ENCODE results near the gene SPATA46. TPM values are rescaled to one million over a fixed set of nuclear protein-coding genes. Genes with fewer than 3 reads are reported as not detected.
"Not testable (repeated sequence)": the region's sequence is repeated elsewhere in the genome, so short reads cannot be mapped to it uniquely, and the experiment has no call there.

The SPATA46 gene
- total RNA-seq, 1 experiment from 2014 or later, result not detected

DNA sequence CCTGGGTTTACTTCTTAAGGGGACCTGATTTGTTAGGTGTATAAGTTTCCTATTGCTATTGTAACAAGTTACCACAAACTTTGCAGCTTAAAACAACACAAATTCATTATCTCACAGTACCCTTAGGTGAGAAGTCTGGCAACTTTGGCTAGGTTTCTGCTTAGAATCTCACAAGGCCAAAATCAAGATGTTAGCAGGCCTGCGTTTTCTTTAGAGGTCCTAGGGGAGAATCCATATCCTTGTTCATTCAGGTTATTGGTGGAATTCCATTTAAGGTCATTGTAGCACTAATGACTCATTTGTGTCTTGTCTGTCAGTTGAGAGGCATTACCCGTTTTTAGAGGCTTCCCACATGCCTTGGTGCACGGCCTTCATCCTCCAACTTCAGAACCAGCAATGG lies 43.5 kb upstream of the SPATA46 start:
- ChIA-PET CTCF (interaction anchor here (1.3 kb wide), 1 partner anchor 364 kb away, joined by 3 read pairs; no protein-coding TSS in a partner anchor), POLR2A (no interaction called here), RAD21 (ENCODE audit: low non-redundant PET in 1 of 2, low total read pairs in 2 of 2, uncharacterized antibody in 2 of 2, unreplicated experiment in 2 of 2) (no interaction called here)
- Histone ChIP-seq H3K9me3 (ENCODE audit: control insufficient read depth in 1 of 2, insufficient read depth in 1 of 2, low read depth in 1 of 2, low read length in 2 of 2) (no peaks in the 10 kb centered on the region), H3K27me3 (ENCODE audit: insufficient read depth, low read length) (no peaks in the 10 kb centered on the region), H3K9ac (ENCODE audit: low read length) (no peak overlapping the region), H3K79me2 (ENCODE audit: insufficient read depth, low read length) (no peaks in the 10 kb centered on the region), H3K4me1 (ENCODE audit: control insufficient read depth in 1 of 2, insufficient read depth in 2 of 2, low read length in 2 of 2) (peaks cover 28 to 36% of the 10 kb centered on the region in 2 experiments; a peak in 3 of 4 replicates), H2AFZ (ENCODE audit: low read depth, low read length, poor library complexity, severe bottlenecking) (peak overlapping the region; percentile 72), H3K9me2 (ENCODE audit: insufficient read depth) (no peaks in the 10 kb centered on the region), H3K36me3 (ENCODE audit: control insufficient read depth in 1 of 2, insufficient read depth in 2 of 2, low read length in 2 of 2) (no peaks in the 10 kb centered on the region), H3K27ac (ENCODE audit: low read depth, low read length) (no peak overlapping the region; the same call in 1 of the 2 replicates), H3K4me3 (replicated peaks in 1 of 2; ENCODE audit: low read depth in 1 of 2, low read length in 2 of 2) (0 out of 4 replicates have a peak overlapping the region, but pooled peaks of 1 of the 2 experiments have one; percentile 8), H3K4me2 (ENCODE audit: low read length) (peak overlapping the region; percentile 51), H4K20me1 (ENCODE audit: insufficient read depth) (no peaks in the 10 kb centered on the region)
- intact Hi-C loops (cut with micrococcal nuclease), result no loop called here
- DNase-seq (ENCODE audit: low read depth, low spot score) (no peak), ATAC-seq (peak; percentile 41)
- TF ChIP-seq SP1 (IDR thresholded peaks at IDR 0.05; ENCODE audit: low read depth) (0 out of 2 replicates have a peak, but pooled peaks have one; percentile 4), SRF (IDR thresholded peaks at IDR 0.05; ENCODE audit: low read depth) (0 out of 2 replicates have a peak, but pooled peaks have one; percentile 62), POLR2A (IDR thresholded peaks at IDR 0.05; ENCODE audit: borderline replicate concordance, extremely low read depth, insufficient read depth, insufficient read length) (no peak), CEBPB (IDR thresholded peaks at IDR 0.05; ENCODE audit: low read depth) (no peak)
- BruUV-seq (replicated peaks), result TSS peak; percentile 50

DNA sequence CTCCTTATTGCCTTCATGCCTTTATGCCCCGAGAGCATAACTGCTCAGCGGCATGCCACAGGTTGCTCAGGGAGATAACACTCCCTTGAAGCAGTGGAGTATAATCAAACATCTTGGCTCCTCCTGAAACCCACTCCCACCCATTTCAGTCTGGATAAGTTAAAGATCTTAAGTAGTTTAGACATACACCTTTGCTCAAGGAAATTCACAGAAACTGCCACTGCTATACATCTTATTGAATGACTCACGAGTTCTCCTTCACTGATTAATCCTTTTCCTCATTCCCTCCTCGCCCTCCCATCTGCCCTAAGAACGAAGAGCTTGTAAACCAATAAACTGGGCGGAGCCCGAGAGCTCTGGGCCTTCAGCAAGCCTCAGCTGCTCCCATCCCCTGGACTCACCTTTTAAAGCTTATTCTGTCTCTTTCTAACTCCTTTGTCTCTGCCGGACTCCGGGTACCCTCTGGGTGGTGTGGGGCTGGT lies 42.8 kb upstream of the SPATA46 start:
- H3K36me3 ChIP-seq (ENCODE audit: control insufficient read depth in 1 of 2, insufficient read depth in 2 of 2, low read length in 2 of 2); H4K20me1 ChIP-seq (ENCODE audit: insufficient read depth); H3K9me3 ChIP-seq (ENCODE audit: control insufficient read depth in 1 of 2, insufficient read depth in 1 of 2, low read depth in 1 of 2, low read length in 2 of 2); POLR2A ChIA-PET; H3K9me2 ChIP-seq (ENCODE audit: insufficient read depth); intact Hi-C loops (cut with micrococcal nuclease); H3K27me3 ChIP-seq (ENCODE audit: insufficient read depth, low read length); H3K9ac ChIP-seq (ENCODE audit: low read length); RAD21 ChIA-PET (ENCODE audit: low non-redundant PET in 1 of 2, low total read pairs in 2 of 2, uncharacterized antibody in 2 of 2, unreplicated experiment in 2 of 2); H3K79me2 ChIP-seq (ENCODE audit: insufficient read depth, low read length); BruUV-seq (replicated peaks): not testable (repeated sequence)
- peak overlapping the region; percentile 89 for H2AFZ ChIP-seq (ENCODE audit: low read depth, low read length, poor library complexity, severe bottlenecking)
- H3K27ac ChIP-seq (ENCODE audit: low read depth, low read length), result peak overlapping the region; percentile 16; the same call in 1 of the 2 replicates
- H3K4me1 ChIP-seq (ENCODE audit: control insufficient read depth in 1 of 2, insufficient read depth in 2 of 2, low read length in 2 of 2), result peaks cover 28 to 36% of the 10 kb centered on the region in 2 experiments; a peak in 3 of 4 replicates
- ATAC-seq (peak; percentile 79), DNase-seq (ENCODE audit: low read depth, low spot score) (peak; percentile 50)
- H3K4me2 ChIP-seq (ENCODE audit: low read length), result peak overlapping the region; percentile 51
- H3K4me3 ChIP-seq (replicated peaks in 1 of 2; ENCODE audit: low read depth in 1 of 2, low read length in 2 of 2), result 0 out of 4 replicates have a peak overlapping the region, but pooled peaks of 1 of the 2 experiments have one; percentile 8
- CTCF ChIA-PET, result interaction anchor here (1.3 kb wide), 1 partner anchor 363 kb away, joined by 3 read pairs; no protein-coding TSS in a partner anchor

Measured in HCT116 (cell line).